NCI-H2171 treated with DMSO at 0.1 percent for 48 hours (cell line): ENCODE data around the gene NFASC.
A peak's percentile ranks its signal among the peaks of the same experiment; 100 is the strongest.

Experiments used
- DNase-seq: peaks from one replicate; lab custom pipeline; 2025; lab: John Stamatoyannopoulos, UW

NFASC gene

DNA sequence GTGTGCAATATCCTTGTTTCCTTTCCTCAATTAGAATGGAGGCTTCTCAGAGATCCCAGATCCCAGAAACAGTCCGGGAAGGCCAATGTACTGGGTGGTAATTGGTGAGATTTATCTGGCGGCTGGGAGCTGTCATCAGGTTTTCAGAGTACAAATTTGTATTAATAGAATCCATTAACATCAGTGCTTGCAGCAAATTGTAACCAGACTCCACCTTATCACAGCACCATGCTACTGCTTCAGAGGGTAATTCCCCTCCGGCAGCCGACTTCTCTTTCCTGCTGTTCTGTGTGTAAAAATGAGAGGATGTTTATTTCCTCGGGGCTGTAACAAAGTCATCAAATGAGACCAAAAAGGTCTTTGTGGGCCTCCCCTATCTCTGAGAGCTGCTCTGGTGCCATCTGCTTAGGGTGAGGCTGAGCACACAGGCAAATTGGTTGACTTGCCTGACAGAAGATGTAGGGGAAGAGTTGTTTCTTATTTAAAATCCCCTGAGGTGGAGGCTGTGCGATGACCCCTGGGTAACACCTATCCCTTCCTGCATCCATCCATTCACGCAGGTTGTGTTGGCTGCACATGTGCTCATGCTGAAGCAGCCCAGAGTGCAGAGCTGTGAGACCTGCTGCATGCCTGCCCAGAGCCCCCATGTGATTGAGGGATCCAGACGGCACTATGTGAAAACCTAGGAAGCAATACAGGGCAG lies 19.2 kb downstream of the NFASC start:
- peak; percentile 88 for DNase-seq

DNA sequence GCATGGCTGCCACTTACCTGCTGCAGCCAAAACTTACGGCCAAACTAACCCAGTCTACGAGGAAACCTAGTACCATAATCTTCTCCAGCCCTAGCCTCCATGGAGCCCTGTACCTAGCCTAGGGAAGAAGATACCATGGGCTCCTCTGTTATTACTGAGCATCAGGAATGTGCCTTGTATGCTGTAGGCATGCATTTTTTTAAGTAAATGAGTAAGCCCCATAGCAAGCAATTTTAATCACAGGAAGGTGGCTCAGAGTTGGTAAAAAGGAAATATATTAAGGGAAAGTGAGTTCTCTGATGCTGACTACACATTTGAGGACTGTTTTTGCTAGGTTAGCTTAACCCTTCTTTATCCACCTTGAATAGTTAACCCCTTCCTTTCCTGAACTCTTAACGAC lies 21.2 kb downstream of the NFASC start:
- no peak for DNase-seq

DNA sequence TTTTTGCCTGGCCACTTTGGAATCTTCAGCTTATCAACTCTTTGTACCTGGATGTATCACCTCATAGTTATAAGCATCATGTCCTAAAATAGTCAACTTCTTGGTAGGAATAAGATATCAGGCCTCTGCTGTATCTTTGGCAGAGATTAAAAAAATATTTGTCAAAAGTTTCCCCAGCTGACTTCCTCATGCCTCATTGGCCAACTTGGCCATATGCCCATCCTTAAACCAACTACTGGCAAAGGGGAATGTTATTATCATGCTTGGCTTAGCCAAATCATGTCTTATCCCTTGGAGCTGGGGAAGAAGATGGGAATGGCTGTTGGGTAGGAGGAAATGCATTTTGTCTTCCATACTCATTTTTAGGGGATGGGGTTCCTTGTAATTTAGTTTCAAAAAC lies 23.4 kb downstream of the NFASC start:
- DNase-seq, result peak; percentile 85

DNA sequence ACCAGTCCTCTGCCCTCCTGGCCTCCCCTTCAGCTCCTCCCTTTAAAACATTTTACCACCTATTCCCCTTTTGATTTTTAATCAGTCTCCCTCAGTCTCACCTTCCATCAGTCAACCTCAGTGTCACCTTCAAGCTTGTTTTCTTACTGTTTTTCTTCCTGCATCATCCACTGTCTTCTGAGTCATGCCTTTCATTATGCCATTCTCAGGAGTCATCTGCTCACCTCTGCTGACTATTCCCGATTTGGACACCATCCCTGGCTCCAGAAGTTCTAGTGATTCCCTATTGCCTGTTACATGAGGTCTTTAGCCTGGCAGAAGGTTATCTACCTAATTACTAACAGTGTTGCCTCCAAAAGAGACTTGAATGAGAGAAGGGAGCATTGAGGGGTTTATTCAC lies 23.9 kb downstream of the NFASC start:
- DNase-seq, result no peak

DNA sequence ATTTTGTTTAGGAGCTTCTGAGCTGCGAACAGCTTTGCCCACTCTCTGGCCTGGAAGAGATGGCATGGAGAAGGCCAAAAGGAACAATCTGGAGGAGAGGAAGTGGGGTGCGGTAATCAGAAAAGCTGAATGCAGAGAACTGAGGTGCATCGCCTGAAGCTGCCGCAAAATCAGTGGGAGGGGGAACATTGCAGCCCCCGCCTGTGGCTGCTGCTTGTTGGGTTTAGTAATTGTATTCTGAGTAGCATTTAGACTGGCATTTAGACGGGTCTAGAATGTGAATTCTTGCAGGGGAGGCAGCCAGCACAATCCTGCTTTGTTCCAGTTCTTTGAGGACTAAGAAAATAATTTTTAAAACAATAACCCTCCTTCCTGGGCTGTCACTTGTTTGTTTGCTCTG lies 25.4 kb downstream of the NFASC start:
- DNase-seq, result no peak

DNA sequence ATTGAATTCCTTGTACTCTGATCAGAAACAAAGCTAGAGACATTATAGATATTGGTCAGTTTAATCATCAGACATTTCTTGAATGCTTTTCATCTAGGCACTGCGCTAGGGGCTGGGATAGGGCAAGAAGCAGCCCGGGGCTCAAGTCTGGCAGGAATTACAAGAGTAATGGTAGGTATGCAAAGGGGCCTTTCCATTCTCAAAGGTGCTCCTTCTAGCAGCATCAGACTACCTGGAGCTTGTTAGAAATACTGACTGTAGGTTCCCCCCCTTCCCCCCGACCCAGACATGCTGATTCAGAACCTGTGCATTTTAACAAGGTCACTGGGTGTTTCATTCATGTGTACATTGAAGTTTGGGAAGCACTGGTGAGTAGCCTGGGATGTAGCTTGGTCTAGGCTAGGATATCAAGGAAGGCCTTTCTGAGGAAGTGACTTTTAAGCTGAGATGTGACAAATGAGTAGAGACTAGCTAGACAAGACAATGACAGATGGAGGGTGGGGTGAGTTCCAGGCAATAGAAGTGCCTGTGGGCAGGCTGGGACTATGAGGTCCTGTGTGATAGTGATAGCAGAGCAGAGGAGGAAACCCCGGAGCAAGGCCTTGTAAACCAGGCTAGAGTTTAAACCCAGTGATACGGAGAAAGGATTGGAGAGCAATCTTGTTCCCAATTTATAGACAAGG lies 26.3 kb downstream of the NFASC start:
- no peak for DNase-seq

DNA sequence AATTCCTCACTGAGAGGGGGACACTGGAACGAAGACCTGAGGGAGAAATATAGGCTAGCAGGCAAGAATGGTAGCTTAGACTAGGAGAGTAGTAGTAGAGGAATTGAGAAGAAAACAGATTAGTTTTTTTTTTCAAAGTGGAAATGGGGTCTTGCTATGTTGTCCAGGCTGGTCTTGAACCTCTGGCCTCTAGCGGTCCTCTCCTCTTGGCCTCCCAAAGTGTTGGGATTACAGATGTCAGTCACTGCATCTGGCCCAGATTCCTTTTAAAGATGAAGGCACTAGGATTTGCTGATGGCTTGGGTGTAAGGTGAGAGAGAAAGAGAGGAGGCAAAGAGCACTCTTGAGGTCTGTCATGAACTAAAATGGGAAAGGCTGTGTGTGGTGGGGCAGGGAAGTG lies 30.1 kb downstream of the NFASC start:
- DNase-seq, result no peak

DNA sequence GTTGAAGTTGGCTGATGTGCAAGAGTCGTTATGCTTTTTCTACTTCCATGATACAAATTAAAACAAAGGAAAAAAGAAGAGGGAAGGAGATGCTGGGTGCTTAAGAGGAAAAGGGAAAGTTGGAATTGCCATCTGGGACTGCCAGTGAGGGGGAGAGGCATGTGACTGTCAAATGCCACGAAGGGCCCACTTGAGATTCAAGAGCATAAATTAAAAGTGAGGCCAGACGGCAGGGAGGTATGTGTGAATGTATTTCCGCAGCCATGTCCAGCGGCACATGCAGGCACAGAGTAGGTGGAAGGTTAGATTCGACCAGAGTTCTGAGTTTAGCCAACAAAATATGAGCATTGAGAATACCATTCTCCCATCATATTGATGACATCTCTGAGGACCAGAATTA lies 32.0 kb downstream of the NFASC start:
- DNase-seq, result peak; percentile 67

DNA sequence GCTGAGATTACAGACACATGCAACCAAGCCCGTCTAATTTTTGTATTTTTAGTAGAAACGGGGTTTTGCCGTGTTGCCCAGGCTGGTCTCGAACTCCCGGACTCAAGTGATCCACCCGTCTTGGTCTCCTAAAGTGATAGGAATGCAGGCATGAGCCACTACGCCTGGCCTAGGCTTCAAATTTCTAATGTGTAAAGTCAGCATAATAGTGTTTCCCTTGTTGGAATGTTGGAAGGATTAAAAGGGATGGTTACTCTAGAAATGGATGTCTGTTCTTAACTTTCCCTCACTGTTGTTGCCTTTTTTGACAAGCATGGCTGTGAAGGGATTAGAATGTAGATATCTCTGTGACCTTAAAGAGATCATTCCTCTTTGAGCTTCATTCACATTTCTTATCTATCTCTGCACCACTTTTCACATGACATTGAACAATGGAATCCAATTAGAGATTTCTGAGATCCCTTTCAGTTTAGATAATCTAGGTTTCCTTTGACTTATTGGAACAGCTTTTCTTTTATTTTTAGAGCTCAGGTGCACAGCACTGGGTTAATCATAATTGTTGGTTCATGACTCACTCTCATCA lies 33.7 kb downstream of the NFASC start:
- DNase-seq, result no peak

DNA sequence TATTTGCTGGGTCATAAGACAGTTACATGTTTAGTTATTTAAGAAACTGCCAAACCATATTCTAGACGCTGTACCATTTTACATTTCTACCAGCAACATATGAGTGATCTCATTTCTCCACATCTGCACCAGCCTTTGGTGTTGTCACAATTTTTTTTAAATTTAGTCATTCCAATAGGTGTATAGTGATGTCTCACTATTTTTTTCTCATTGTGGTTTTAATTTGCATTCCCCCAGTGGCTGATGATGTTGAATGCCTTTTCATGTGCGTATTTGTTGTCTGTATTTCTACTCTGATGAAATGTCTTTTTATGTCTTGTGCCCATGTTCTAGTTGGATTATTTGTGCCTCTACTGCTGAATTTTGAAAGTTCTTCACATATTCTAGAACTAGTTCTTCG lies 38.4 kb downstream of the NFASC start:
- no peak for DNase-seq

DNA sequence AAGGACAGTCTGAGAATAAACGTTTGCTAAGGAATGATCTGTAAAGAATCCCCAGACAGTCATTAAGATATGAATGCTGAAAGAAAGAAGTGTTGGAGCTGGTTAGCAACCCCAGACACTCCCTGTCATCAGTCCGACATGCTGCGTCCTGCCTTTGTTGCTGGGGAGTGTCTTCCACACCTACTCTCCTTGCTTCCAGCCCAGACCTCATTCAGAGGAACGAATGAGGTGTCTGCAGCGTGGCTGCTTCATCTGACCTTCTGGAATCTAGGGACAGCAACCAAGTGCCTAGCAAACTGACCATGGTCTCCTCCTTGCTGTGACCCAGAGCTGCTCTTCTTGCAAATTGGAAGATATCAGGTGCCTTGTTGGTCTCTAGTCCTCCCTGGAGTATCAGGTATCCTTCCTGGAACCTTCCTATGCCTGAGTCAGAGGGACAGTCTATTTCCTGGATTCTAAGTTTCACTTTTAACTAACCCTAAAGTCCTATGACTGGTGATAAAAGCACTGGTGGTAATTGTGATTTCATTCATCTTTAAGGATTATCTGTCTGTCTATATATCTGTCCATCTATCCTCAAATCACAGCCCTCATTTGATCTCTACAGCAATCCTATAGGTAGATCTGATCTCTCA lies 45.3 kb downstream of the NFASC start:
- DNase-seq, result no peak

DNA sequence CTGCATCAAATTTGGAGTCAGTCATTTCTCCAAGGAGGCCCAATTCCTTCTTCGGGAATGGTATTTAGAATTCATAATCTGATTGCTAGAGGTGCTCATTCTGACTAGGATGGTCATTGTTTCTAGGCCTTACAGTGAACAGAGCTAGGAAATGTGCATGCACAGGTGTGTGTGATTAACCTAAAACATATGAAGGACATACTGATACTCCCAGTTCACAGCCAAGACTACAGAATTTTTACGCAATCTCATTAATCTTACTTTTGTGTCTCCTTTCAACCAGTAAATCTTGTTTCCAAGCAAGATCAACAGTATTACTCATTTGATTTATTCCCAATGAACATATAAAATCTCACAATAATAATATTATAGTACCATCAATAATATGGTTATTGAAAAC lies 47.1 kb downstream of the NFASC start:
- no peak for DNase-seq

DNA sequence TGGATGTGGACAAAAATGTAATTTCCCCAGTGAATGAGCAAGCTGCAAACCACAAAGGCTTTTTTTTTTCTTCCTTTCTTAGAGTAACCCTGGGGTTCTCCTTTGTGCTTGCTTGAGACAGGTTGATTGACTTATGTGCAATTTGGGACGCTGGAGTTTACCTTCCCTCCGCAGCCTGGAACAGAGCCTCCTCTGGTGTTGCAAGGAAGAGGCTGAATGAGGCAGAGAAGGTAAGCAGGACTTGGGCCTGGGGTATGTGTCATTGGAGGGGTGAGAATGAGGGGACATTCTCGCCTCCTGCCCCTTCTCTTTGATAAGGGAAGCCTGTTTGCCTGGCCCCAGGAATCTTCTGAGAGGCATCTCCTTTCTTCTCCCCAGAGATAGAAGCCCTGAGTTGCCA lies 49.8 kb downstream of the NFASC start:
- DNase-seq, result no peak

DNA sequence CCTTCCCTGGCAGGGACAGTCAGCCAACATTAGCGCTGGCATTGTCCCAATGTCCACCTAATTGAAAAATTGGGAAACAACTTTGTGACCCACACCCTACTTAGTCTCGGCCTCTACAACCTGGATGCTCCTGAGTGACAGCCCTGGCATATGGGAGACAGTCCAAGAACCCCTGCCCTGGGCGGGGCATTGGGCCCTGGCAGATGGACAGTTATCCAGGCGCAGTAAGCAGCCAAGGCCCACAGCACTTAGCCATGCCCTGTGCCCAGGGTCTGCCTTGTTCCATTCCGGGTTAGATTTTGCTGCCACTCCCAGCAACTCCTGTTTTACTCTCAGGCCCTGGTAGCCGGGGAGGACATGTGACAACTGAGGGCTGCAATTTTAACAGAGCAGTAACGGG lies 50.3 kb downstream of the NFASC start:
- DNase-seq, result no peak

DNA sequence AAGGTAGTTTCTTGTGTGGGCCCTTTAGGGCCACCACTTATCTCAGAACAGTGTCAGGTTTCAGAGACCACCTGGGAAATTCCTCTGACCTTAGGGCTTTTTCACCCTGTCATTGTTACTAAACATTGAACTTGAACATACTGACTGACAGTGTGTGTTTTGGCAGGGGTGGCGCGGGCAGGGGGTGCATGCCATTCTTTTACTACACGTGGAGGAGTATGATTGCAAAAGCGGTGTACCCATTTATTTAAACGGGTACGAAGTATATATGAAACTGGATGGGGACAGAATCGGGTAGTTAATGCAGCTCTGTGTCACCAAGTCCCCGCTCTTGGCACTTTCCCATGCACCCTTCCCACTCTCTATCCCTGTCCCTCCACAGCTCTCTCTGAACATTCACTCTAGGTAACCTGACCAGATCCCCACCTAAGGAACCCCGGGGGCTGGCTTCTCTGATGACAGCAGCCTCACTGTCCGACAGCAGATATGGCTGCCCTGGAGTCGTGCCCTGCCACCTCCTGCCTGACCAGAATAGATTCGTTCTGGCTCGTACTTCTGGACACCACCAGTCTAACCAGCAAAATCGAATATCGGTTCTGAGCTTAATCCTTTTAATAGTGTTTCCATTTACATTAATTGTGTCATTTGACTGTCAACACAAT lies 51.3 kb downstream of the NFASC start:
- no peak for DNase-seq

DNA sequence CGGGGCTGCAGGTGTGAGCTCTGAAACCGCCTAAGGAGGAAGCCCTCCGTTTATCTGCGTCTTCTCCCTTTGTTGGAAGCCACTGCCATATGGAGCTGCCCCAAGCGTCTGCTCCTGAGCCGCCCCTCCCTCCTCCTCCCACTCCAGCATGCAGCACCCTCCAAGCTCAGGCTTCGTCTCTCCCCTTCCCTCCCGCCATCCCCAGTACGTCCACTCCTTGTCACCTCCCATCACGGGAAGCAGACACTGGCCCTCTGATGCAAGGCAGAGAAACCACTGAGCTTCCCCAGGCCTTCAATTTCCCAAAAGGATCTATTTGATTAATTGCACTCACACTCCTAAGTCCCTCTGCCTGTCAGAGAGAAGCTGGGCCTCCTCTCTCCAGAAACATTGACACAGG lies 52.5 kb downstream of the NFASC start:
- DNase-seq, result peak; percentile 88

DNA sequence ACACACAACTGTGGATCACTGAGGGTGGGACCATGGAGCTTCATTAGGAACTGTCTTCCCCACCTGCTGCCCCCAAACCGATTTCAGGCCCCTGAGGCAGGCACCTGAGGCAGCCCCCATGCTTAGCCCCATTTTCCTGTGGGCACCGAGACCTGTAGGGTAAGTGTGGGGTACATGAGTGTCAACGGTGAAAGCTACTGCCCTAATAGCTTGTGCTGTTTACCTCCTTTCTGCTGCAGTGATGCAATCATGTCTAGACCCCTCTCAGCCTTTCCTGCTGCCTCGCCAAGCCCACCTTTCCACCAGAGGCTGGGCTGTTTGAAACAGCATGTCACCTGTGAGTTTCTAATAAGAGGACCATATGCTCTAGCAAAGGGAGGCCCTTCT lies 53.0 kb downstream of the NFASC start:
- DNase-seq, result no peak

DNA sequence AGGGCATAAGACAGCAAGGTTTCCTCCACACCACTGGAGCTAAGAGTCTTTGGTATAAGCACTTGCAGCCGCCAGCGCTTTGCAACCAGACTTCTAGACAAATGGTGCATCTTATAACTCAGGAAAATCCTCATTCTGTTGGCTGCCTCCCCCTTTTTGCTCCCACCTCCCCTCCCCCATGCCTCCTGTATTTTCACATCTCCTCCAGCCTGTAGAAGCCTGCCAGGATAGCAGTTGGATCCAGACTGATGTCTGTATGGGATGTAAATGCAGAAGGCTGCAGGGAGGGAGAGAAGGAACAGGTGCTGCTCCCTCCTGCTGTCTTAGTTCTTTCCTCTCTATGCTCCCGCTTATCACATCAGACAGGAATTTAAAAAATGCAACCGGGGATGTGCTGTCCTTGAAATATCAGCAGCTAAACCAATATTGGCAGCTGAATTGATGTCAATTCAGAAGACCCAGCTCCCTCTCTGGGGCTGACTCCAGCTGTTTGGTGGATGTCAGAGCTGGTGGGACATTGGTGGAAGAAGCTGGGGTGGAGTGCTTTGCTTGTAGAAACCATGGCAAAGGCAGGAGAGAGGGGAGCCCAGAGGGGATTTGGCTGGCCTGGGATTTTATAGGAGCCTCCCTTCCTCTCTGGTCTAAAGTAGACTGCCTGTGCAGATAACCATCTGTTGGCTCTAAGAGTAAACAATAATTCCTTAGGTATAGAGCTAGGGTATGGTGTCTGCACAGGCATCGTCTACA lies 53.5 kb downstream of the NFASC start:
- peak; percentile 92 for DNase-seq

DNA sequence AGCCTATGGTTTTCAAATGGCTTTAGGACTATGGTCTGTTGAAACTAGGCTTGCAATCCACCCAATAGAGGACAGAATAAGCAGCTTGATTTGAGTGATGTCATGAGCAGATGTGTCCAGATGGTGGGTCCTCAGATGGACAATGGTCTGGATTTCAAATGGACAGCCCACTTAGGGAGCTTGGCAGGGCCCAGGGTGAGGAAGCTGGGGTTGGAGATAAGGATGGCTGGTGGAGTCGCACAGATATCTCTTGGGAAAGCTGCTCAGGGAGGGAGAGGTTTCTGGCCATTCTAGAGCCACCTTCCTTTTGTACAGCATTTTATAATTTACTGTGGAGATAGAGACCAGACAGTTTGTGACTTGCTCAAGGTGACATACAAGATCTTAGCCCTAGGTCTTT lies 55.0 kb downstream of the NFASC start:
- DNase-seq, result no peak

DNA sequence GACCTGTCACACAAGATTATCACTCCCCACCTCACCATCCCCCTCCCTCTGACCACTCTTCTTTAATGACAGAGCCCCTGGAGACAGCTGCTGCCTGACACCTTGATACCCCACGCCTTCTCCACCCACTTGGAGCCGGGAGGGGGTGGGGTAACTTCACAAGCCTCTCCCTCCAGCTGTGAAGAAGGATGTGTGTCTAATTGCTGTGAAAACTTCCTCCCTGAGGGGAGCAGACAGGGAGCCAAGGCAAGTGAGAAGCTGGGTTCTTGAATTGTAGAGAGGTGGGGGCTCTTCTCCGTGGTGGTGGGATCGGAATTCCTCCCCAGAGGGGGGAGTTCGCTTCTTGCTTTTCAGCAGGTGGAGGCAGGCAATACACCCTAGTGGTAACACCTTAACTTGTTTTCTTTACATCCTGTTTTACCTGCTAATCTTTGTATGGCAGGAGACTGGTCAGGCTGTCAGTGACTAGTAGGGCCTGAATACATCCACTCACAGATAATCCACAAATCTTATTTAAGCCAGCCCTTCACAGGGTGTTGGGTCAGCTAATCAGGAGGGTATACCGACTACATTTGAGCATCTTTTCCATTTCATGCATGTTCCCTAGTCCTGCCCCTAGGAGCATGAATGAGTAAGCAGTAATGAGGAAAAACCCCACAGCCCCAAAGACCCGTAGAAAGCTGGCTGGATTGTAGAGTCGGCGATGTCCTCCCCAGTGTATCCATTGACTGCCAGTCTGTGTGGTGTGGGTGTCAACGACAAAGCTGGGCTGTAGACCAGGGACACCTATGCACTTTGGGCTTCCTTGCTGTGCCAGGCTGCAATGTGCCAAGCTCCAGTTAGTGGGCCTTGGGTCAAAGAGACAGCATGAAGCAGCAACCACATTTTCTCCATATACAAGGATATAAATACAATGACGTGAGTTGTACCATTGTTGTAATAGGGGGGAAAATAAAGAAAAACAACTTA lies 57.3 kb downstream of the NFASC start:
- DNase-seq, result peak; percentile 64
